ENCODE data around the gene MEGF10. TPM values are rescaled to one million over a fixed set of nuclear protein-coding genes. Genes with fewer than 3 reads are reported as not detected.

Gene MEGF10
- total and polyA plus RNA-seq, 2 of the 8 experiments (the other 6 are each of a cell fraction or from before 2014, with no cell fraction given): 38.2 to 53.1 TPM

GRCh38 chr5:127298656-127299055, 8.1 kb downstream of the MEGF10 start (continued):
- TF ChIP-seq BRCA1 (IDR thresholded peaks at IDR 0.05; ENCODE audit: low read depth, low read length) (no peak), GTF2F1 (IDR thresholded peaks at IDR 0.05; ENCODE audit: borderline replicate concordance, low read depth, low read length) (no peak), CHD7 (IDR thresholded peaks at IDR 0.05; ENCODE audit: insufficient replicate concordance, low read length) (no peak), SIX5 (IDR thresholded peaks at IDR 0.05; ENCODE audit: low read depth, low read length) (no peak), KDM5A (IDR thresholded peaks at IDR 0.05; ENCODE audit: low read length) (no peak)

Measured in H1 (cell line).